Measurements from ENCODE around the gene HSPD1. TPM values are rescaled to one million over a fixed set of nuclear protein-coding genes. Genes with fewer than 3 reads are reported as not detected.

The HSPD1 gene
- total and polyA plus RNA-seq, 9 of the 15 experiments (the other 6 are each of a cell fraction or from before 2014, with no cell fraction given), result 398 to 1,014 (median 622) TPM

DNA sequence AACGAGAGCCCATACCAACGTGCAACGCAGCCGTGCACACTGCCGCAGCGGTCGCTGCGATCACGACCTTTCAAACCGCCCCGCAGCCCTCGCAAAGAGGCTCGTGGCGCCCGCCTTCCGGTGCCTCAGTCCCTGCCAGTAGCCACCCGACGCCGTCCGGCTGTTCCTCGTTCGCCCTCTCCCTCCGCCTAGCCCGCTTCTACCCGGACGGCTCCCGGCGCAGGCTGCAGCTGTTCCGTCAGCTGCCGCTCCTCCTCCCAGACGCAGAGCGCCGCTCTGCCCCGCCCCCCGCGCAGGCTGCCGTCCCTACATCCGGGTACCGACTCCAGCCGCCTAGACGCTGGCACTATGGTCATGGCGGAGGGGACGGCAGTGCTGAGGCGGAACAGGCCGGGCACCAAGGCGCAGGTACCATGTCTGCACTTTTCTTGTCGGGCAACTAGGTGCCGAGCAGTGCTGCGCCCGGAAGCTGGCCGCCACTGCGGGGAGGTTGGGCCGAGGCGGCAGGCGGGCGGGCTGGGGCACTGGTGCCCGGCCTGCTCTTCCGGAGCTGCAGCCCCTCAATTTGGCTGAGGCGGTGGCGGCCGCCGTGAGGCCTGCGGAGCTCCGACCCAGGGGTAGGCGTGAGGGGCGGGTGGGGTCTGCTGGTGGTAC, 16.2 kb upstream of the HSPD1 start, which contains the start of gene MOB4 (continued):
- TF ChIP-seq POLR3G (IDR thresholded peaks at IDR 0.05; ENCODE audit: extremely low read depth, insufficient read length, insufficient replicate concordance) (no peak), ZNF561 (CRISPR knock-in tag; conservative IDR thresholded peaks at IDR 0.05) (no peak), FOXA1 (IDR thresholded peaks at IDR 0.05; ENCODE audit: borderline replicate concordance) (no peak), POLR2H (tag; IDR thresholded peaks at IDR 0.05; ENCODE audit: low read depth) (peak; percentile 76; the same call in 1 of the 2 replicates), ESRRA (IDR thresholded peaks at IDR 0.05; ENCODE audit: borderline replicate concordance, low read depth) (peak; percentile 79), NCOA2 (IDR thresholded peaks at IDR 0.05; ENCODE audit: partially characterized antibody in 2 of 2) (no peak), ZNF124 (CRISPR knock-in tag; IDR thresholded peaks at IDR 0.05) (no peak), PTBP1 (IDR thresholded peaks at IDR 0.05; ENCODE audit: low read depth, low read length) (no peak), JUN (IDR thresholded peaks at IDR 0.05; ENCODE audit: borderline replicate concordance, low read depth, low read length) (0 out of 2 replicates have a peak, but pooled peaks have one; percentile 40), JUN (CRISPR knock-in tag; IDR thresholded peaks at IDR 0.05; ENCODE audit: borderline replicate concordance) (no peak), ZNF583 (CRISPR knock-in tag; IDR thresholded peaks at IDR 0.05) (no peak; the same call in 1 of the 2 replicates), IFI16 (CRISPR knock-in tag; IDR thresholded peaks at IDR 0.05) (no peak), ZNF12 (CRISPR knock-in tag; IDR thresholded peaks at IDR 0.05) (no peak), HDAC6 (IDR thresholded peaks at IDR 0.05; ENCODE audit: low read depth, low read length) (no peak), ZNF324 (CRISPR knock-in tag; IDR thresholded peaks at IDR 0.05) (no peak), ADNP (tag; IDR thresholded peaks at IDR 0.05) (no peak), MAFF (IDR thresholded peaks at IDR 0.05; ENCODE audit: low read length) (no peak), FOXK2 (conservative IDR thresholded peaks at IDR 0.05 in 1 of 2, IDR thresholded peaks at IDR 0.05 in 1 of 2; ENCODE audit: low read depth in 2 of 2) (peak in 1 of 2 experiments; percentile 45; a peak in 1 of 4 replicates), ZNF232 (CRISPR knock-in tag; IDR thresholded peaks at IDR 0.05) (no peak), SMARCE1 (IDR thresholded peaks at IDR 0.05) (no peak), IRF2 (CRISPR knock-in tag; IDR thresholded peaks at IDR 0.05) (no peak), SIN3B (IDR thresholded peaks at IDR 0.05; ENCODE audit: low read depth) (peak; percentile 62; the same call in 1 of the 2 replicates), RFX5 (IDR thresholded peaks at IDR 0.05; ENCODE audit: low read depth, low read length) (no peak), POLR2B (IDR thresholded peaks at IDR 0.05; ENCODE audit: low read depth, partially characterized antibody) (peak; percentile 80)
- TF ChIP-seq, protein P1, sequence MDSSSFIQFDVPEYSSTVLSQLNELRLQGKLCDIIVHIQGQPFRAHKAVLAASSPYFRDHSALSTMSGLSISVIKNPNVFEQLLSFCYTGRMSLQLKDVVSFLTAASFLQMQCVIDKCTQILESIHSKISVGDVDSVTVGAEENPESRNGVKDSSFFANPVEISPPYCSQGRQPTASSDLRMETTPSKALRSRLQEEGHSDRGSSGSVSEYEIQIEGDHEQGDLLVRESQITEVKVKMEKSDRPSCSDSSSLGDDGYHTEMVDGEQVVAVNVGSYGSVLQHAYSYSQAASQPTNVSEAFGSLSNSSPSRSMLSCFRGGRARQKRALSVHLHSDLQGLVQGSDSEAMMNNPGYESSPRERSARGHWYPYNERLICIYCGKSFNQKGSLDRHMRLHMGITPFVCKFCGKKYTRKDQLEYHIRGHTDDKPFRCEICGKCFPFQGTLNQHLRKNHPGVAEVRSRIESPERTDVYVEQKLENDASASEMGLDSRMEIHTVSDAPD (CRISPR knock-in tag; IDR thresholded peaks at IDR 0.05), result no peak
- TF ChIP-seq, protein P2, sequence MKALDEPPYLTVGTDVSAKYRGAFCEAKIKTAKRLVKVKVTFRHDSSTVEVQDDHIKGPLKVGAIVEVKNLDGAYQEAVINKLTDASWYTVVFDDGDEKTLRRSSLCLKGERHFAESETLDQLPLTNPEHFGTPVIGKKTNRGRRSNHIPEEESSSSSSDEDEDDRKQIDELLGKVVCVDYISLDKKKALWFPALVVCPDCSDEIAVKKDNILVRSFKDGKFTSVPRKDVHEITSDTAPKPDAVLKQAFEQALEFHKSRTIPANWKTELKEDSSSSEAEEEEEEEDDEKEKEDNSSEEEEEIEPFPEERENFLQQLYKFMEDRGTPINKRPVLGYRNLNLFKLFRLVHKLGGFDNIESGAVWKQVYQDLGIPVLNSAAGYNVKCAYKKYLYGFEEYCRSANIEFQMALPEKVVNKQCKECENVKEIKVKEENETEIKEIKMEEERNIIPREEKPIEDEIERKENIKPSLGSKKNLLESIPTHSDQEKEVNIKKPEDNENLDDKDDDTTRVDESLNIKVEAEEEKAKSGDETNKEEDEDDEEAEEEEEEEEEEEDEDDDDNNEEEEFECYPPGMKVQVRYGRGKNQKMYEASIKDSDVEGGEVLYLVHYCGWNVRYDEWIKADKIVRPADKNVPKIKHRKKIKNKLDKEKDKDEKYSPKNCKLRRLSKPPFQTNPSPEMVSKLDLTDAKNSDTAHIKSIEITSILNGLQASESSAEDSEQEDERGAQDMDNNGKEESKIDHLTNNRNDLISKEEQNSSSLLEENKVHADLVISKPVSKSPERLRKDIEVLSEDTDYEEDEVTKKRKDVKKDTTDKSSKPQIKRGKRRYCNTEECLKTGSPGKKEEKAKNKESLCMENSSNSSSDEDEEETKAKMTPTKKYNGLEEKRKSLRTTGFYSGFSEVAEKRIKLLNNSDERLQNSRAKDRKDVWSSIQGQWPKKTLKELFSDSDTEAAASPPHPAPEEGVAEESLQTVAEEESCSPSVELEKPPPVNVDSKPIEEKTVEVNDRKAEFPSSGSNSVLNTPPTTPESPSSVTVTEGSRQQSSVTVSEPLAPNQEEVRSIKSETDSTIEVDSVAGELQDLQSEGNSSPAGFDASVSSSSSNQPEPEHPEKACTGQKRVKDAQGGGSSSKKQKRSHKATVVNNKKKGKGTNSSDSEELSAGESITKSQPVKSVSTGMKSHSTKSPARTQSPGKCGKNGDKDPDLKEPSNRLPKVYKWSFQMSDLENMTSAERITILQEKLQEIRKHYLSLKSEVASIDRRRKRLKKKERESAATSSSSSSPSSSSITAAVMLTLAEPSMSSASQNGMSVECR (CRISPR knock-in tag; IDR thresholded peaks at IDR 0.05), result peak; percentile 82

Data from K562 (cell line).